GM12878 (cell line): ENCODE measurements around the gene MICALL2. TPM values are rescaled to one million over a fixed set of nuclear protein-coding genes. Genes with fewer than 3 reads are reported as not detected.

Source experiments
- ATAC-seq: fragments of 200-7000 bp; cut with Tn5 transposase; 3 replicates; pipeline ENCODE4 v1.9.1; 2020; ENCODE audit warnings: mild to moderate bottlenecking, moderate library complexity
- BruUV-seq: library from RNA; stranded (reverse); fragments of 400-500 nt; replicated peaks from 2 replicates; lab custom pipeline; 2021; lab: Mats Ljungman, UMichigan
- CTCF ChIA-PET: fragments of 300-600 bp; sonication (Branson Sonifier 250); formaldehyde crosslinking; extraction: SDS; loops from one replicate; lab custom pipeline; 2021; ENCODE audit warnings: inconsistent platforms; lab: Yijun Ruan, JAX
- POLR2A ChIA-PET: fragments of 350-600 bp; formaldehyde crosslinking; extraction: SDS; loops from one replicate; lab custom pipeline; 2021; ENCODE audit warnings: inconsistent platforms; lab: Charles Lee
- RAD21 ChIA-PET: fragments of 300-600 bp; sonication (Branson Sonifier 250); formaldehyde crosslinking; loops from one replicate; lab custom pipeline; 2023; ENCODE audit warnings: antibody characterized with exemption; ENCODE audit not compliant: unreplicated experiment; lab: Charles Lee
- SMC1A ChIA-PET: fragments of 300-600 bp; sonication (Branson Sonifier 250); formaldehyde crosslinking; loops from one replicate; lab custom pipeline; 2023; ENCODE audit not compliant: unreplicated experiment, uncharacterized antibody; lab: Charles Lee
- DNase-seq: peaks from one replicate; pipeline ENCODE4 v3.0.0-alpha.2; 2011; ENCODE audit warnings: low read depth, low spot score
- FAIRE-seq: peaks from 3 replicates; lab custom pipeline; 2011; peaks lifted over from hg19 to GRCh38; lab: Jason Lieb, UNC
- H2AFZ ChIP-seq: 2 replicates; pipeline ENCODE4 v1.6.0; 2011; ENCODE audit warnings: low read depth, low read length, control low read depth; ENCODE audit not compliant: control insufficient read depth
- H3K27ac ChIP-seq: 2 replicates; pipeline ENCODE4 v1.5.1; 2011; ENCODE audit warnings: control low read depth; ENCODE audit not compliant: control insufficient read depth, insufficient read depth
- H3K27me3 ChIP-seq, 2 experiments: replicated peaks in 1 of 2; 2 replicates each; pipeline versions ENCODE4 v1.6.0 to v1.6.1; 2011; ENCODE audit warnings: low read length in 1 of 2; ENCODE audit not compliant: control insufficient read depth in 2 of 2, insufficient read depth in 2 of 2
- H3K36me3 ChIP-seq, 2 experiments: 2 replicates each; pipeline ENCODE4 v1.5.1; 2011; ENCODE audit warnings: low read length in 1 of 2; ENCODE audit not compliant: control insufficient read depth in 2 of 2, insufficient read depth in 2 of 2
- H3K4me1 ChIP-seq: 2 replicates; pipeline ENCODE4 v1.6.1; 2011; ENCODE audit warnings: mild to moderate bottlenecking, low read length, moderate library complexity, mixed read lengths; ENCODE audit not compliant: control insufficient read depth, insufficient read depth
- H3K4me2 ChIP-seq: 2 replicates; pipeline ENCODE4 v1.6.0; 2011; ENCODE audit warnings: control low read depth; ENCODE audit not compliant: control insufficient read depth, insufficient read depth
- H3K4me3 ChIP-seq: fragments of 200-600 bp; sonication (generic); 2 replicates; pipeline ENCODE4 v1.5.1; 2016
- H3K79me2 ChIP-seq: 2 replicates; pipeline ENCODE4 v1.6.0; 2011; ENCODE audit warnings: low read length; ENCODE audit not compliant: control insufficient read depth, insufficient read depth
- H3K9ac ChIP-seq: 2 replicates; pipeline ENCODE4 v1.8.0; 2011; ENCODE audit warnings: low read length, control low read depth, mixed read lengths; ENCODE audit not compliant: control insufficient read depth, insufficient read depth
- H3K9me3 ChIP-seq: replicated peaks from 3 replicates; pipeline ENCODE4 v1.5.1; 2011; ENCODE audit warnings: mild to moderate bottlenecking, low read length; ENCODE audit not compliant: control insufficient read depth, insufficient read depth
- H4K20me1 ChIP-seq: 2 replicates; pipeline ENCODE4 v1.6.0; 2011; ENCODE audit not compliant: control insufficient read depth, insufficient read depth
- CHD1 ChIP-seq: IDR thresholded peaks from 2 replicates; pipeline ENCODE4 v1.6.1; 2012; ENCODE audit warnings: low read depth, low read length, improper control_type of control experiment
- EP300 ChIP-seq, 2 experiments: fragments of 150-350 bp in 1 of 2; IDR thresholded peaks; 2 replicates each; pipeline ENCODE4 v1.6.1; 2011 to 2012; ENCODE audit warnings: low read depth in 2 of 2, low read length in 2 of 2, borderline replicate concordance in 1 of 2, improper control_type of control experiment in 1 of 2, inconsistent platforms in 1 of 2; ENCODE audit not compliant: control insufficient read depth in 1 of 2
- GABPA ChIP-seq: IDR thresholded peaks from 2 replicates; pipeline ENCODE4 v1.6.1; 2014; ENCODE audit warnings: antibody characterized with exemption, low read depth, mild to moderate bottlenecking, inconsistent platforms
- IRF4 ChIP-seq: IDR thresholded peaks from 2 replicates; pipeline ENCODE4 v1.6.1; 2011; ENCODE audit warnings: low read depth, low read length
- NFIC ChIP-seq: IDR thresholded peaks from 2 replicates; pipeline ENCODE4 v1.6.1; 2012; ENCODE audit warnings: low read depth, mild to moderate bottlenecking, inconsistent platforms, low read length, moderate library complexity
- POU2F2 ChIP-seq: IDR thresholded peaks from 3 replicates; pipeline ENCODE4 v1.6.1; 2011; ENCODE audit warnings: low read depth, mild to moderate bottlenecking, low read length, borderline replicate concordance
- RB1 ChIP-seq: fragments of 450-650 bp; formaldehyde crosslinking; IDR thresholded peaks from 2 replicates; pipeline ENCODE4 v1.6.1; 2017; ENCODE audit warnings: mild to moderate bottlenecking, borderline replicate concordance
- SMAD1 ChIP-seq: fragments of 450-650 bp; IDR thresholded peaks from 2 replicates; pipeline ENCODE4 v1.6.1; 2018; ENCODE audit warnings: mild to moderate bottlenecking, low read depth; ENCODE audit not compliant: partially characterized antibody
- SREBF2 ChIP-seq: IDR thresholded peaks from 2 replicates; pipeline ENCODE4 v1.6.1; 2012; ENCODE audit warnings: mild to moderate bottlenecking, low read length
- YY1 ChIP-seq: IDR thresholded peaks from 2 replicates; pipeline ENCODE4 v1.6.1; 2011; ENCODE audit warnings: low read depth, mild to moderate bottlenecking, low read length
- WGBS: methylation state at CpG from one replicate; pipeline ENCODE4 v1.1.6; 2016; ENCODE audit warnings: low lambda C conversion rate; ENCODE audit not compliant: insufficient replicate concordance, insufficient coverage; ENCODE audit errors: missing lambda C conversion rate; 5-methylcytosine and 5-hydroxymethylcytosine counted together
- in situ Hi-C: fragments of 300-500 bp; cut with MboI; formaldehyde crosslinking; loops from 9 replicates; pipeline ENCODE4 v1.14.3; 2018; ENCODE audit warnings: mixed read lengths
- intact Hi-C: fragments of 100-400 bp; cut with micrococcal nuclease; formaldehyde crosslinking; loops from one replicate; pipeline ENCODE4 v1.14.2; 2022; ENCODE audit not compliant: unreplicated experiment
- polyA plus RNA-seq, 11 experiments: library from polyadenylated mRNA; depleted of rRNA in 4 of 11; unstranded in 6 of 11; stranded (reverse) in 5 of 11; fragments of >200 nt; fragmentation: Nextera tagmentation in 4 of 11; fragmentation: Illumina TruSeq in 1 of 11; extraction: Ambion mirVana in 4 of 11; extraction: Trizol in 1 of 11; gene quantifications; 1 replicate in 1 of 11; 2 replicates in 10 of 11; pipeline versions ENCODE4 v1.2.1 to v1.2.3, GENCODE V29; 2011 to 2016; ENCODE audit warnings: inconsistent platforms in 2 of 11, missing spikeins in 2 of 11, low read depth in 1 of 11
- total RNA-seq, 4 experiments: library from RNA; depleted of rRNA in 3 of 4; stranded (reverse); fragments of >200 nt in 3 of 4; fragmentation: Illumina TruSeq in 1 of 4; extraction: Trizol in 1 of 4; gene quantifications; 2 replicates each; pipeline versions ENCODE4 v1.2.1 to v1.2.3, GENCODE V29; 2013 to 2021
- TF ChIP-seq, protein P1 (sequence below): fragments of 450-650 bp; formaldehyde crosslinking; IDR thresholded peaks from 2 replicates; pipeline ENCODE4 v1.5.0; 2022; ENCODE audit warnings: mild to moderate bottlenecking, missing genetic modification characterization
- TF ChIP-seq, protein P2 (sequence below): fragments of 450-650 bp; IDR thresholded peaks from 2 replicates; pipeline ENCODE4 v1.6.1; 2016; ENCODE audit warnings: mild to moderate bottlenecking
- TF ChIP-seq, protein P3 (sequence below): fragments of 450-650 bp; IDR thresholded peaks from 2 replicates; pipeline ENCODE4 v1.6.1; 2017; ENCODE audit warnings: mild to moderate bottlenecking, moderate library complexity
- TF ChIP-seq, protein P4 (sequence below): fragments of 450-650 bp; IDR thresholded peaks from 2 replicates; pipeline ENCODE4 v1.6.1; 2017; ENCODE audit warnings: mild to moderate bottlenecking, low read depth, inconsistent platforms; ENCODE audit not compliant: poor library complexity, severe bottlenecking

Gene MICALL2
- total and polyA plus RNA-seq, 10 of the 15 experiments (the other 5 are each of a cell fraction or from before 2014, with no cell fraction given): 0.04 to 1.7 (median 0.83) TPM; not detected in 3

DNA sequence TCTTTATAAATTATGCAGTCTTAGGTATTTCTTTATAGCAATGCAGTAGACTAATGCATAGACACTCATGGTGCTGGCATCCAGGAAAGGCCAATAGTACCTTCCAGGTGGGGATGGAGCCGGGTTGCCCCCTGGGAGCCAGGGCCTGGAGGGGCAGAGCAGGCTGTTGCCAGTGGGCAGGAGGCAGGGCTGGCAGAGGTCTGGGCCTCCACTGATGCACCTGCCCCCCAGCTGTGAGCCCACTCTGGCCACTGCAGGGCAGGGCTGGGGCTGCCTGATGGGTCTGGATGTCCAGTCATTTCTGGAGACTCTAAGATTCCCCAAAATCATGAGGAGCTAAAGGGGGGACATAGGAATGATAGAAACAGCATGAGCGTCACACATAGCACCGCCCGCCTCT, 66.7 kb downstream of the MICALL2 start:
- ATAC-seq (no peak), FAIRE-seq (no peak), DNase-seq (no peak)
- no peak overlapping the region for H3K27ac ChIP-seq
- no peaks in the 10 kb centered on the region for H4K20me1 ChIP-seq
- ChIA-PET RAD21 (no interaction called here), SMC1A (no interaction called here), CTCF (no interaction called here), POLR2A (no interaction called here)
- H3K27me3 ChIP-seq: no peaks in the 10 kb centered on the region
- no peaks in the 10 kb centered on the region for H3K36me3 ChIP-seq
- in situ Hi-C loops: no loop called here
- H3K4me1 ChIP-seq: no peaks in the 10 kb centered on the region
- no peak overlapping the region for H3K9ac ChIP-seq
- no TSS peak for BruUV-seq
- no peak overlapping the region for H3K4me2 ChIP-seq
- intact Hi-C loops: no loop called here
- no peak overlapping the region for H3K4me3 ChIP-seq
- WGBS: 75% methylated on average over 4 of the region's 4 CpGs
- H2AFZ ChIP-seq: no peak overlapping the region
- H3K9me3 ChIP-seq: peaks cover 3% of the 10 kb centered on the region; the same call in 2 of the 3 replicates
- no peaks in the 10 kb centered on the region for H3K79me2 ChIP-seq
- TF ChIP-seq, protein P1, sequence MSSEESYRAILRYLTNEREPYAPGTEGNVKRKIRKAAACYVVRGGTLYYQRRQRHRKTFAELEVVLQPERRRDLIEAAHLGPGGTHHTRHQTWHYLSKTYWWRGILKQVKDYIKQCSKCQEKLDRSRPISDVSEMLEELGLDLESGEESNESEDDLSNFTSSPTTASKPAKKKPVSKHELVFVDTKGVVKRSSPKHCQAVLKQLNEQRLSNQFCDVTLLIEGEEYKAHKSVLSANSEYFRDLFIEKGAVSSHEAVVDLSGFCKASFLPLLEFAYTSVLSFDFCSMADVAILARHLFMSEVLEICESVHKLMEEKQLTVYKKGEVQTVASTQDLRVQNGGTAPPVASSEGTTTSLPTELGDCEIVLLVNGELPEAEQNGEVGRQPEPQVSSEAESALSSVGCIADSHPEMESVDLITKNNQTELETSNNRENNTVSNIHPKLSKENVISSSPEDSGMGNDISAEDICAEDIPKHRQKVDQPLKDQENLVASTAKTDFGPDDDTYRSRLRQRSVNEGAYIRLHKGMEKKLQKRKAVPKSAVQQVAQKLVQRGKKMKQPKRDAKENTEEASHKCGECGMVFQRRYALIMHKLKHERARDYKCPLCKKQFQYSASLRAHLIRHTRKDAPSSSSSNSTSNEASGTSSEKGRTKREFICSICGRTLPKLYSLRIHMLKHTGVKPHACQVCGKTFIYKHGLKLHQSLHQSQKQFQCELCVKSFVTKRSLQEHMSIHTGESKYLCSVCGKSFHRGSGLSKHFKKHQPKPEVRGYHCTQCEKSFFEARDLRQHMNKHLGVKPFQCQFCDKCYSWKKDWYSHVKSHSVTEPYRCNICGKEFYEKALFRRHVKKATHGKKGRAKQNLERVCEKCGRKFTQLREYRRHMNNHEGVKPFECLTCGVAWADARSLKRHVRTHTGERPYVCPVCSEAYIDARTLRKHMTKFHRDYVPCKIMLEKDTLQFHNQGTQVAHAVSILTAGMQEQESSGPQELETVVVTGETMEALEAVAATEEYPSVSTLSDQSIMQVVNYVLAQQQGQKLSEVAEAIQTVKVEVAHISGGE (CRISPR knock-in tag): no peak
- no peak for TF ChIP-seq RB1
- TF ChIP-seq, protein P2, sequence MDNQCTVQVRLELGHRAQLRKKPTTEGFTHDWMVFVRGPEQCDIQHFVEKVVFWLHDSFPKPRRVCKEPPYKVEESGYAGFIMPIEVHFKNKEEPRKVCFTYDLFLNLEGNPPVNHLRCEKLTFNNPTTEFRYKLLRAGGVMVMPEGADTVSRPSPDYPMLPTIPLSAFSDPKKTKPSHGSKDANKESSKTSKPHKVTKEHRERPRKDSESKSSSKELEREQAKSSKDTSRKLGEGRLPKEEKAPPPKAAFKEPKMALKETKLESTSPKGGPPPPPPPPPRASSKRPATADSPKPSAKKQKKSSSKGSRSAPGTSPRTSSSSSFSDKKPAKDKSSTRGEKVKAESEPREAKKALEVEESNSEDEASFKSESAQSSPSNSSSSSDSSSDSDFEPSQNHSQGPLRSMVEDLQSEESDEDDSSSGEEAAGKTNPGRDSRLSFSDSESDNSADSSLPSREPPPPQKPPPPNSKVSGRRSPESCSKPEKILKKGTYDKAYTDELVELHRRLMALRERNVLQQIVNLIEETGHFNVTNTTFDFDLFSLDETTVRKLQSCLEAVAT: no peak
- TF ChIP-seq, protein P3, sequence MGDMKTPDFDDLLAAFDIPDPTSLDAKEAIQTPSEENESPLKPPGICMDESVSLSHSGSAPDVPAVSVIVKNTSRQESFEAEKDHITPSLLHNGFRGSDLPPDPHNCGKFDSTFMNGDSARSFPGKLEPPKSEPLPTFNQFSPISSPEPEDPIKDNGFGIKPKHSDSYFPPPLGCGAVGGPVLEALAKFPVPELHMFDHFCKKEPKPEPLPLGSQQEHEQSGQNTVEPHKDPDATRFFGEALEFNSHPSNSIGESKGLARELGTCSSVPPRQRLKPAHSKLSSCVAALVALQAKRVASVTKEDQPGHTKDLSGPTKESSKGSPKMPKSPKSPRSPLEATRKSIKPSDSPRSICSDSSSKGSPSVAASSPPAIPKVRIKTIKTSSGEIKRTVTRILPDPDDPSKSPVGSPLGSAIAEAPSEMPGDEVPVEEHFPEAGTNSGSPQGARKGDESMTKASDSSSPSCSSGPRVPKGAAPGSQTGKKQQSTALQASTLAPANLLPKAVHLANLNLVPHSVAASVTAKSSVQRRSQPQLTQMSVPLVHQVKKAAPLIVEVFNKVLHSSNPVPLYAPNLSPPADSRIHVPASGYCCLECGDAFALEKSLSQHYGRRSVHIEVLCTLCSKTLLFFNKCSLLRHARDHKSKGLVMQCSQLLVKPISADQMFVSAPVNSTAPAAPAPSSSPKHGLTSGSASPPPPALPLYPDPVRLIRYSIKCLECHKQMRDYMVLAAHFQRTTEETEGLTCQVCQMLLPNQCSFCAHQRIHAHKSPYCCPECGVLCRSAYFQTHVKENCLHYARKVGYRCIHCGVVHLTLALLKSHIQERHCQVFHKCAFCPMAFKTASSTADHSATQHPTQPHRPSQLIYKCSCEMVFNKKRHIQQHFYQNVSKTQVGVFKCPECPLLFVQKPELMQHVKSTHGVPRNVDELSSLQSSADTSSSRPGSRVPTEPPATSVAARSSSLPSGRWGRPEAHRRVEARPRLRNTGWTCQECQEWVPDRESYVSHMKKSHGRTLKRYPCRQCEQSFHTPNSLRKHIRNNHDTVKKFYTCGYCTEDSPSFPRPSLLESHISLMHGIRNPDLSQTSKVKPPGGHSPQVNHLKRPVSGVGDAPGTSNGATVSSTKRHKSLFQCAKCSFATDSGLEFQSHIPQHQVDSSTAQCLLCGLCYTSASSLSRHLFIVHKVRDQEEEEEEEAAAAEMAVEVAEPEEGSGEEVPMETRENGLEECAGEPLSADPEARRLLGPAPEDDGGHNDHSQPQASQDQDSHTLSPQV: no peak
- TF ChIP-seq YY1: no peak
- TF ChIP-seq NFIC: no peak
- TF ChIP-seq, protein P4, sequence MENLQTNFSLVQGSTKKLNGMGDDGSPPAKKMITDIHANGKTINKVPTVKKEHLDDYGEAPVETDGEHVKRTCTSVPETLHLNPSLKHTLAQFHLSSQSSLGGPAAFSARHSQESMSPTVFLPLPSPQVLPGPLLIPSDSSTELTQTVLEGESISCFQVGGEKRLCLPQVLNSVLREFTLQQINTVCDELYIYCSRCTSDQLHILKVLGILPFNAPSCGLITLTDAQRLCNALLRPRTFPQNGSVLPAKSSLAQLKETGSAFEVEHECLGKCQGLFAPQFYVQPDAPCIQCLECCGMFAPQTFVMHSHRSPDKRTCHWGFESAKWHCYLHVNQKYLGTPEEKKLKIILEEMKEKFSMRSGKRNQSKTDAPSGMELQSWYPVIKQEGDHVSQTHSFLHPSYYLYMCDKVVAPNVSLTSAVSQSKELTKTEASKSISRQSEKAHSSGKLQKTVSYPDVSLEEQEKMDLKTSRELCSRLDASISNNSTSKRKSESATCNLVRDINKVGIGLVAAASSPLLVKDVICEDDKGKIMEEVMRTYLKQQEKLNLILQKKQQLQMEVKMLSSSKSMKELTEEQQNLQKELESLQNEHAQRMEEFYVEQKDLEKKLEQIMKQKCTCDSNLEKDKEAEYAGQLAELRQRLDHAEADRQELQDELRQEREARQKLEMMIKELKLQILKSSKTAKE: no peak
- TF ChIP-seq GABPA: no peak
- no peak for TF ChIP-seq EP300 (IDR thresholded peaks at IDR 0.05; ENCODE audit: borderline replicate concordance in 1 of 2, control insufficient read depth in 1 of 2, low read depth in 2 of 2, low read length in 2 of 2)
- no peak for TF ChIP-seq IRF4
- TF ChIP-seq POU2F2: no peak
- TF ChIP-seq SREBF2: no peak
- no peak for TF ChIP-seq SMAD1
- no peak for TF ChIP-seq CHD1
